HFF-Myc (cell line): ENCODE results near the gene TRIM38.

Experiments
- DNase-seq: peaks from one replicate; pipeline ENCODE4 v3.0.0-alpha.2; 2011; ENCODE audit warnings: low read depth; ENCODE audit errors: extremely low read depth
- H3K4me3 ChIP-seq: replicated peaks from 2 replicates; pipeline ENCODE4 v1.5.1; 2011; ENCODE audit warnings: low read depth, mild to moderate bottlenecking, control low read depth, low read length
- TF ChIP-seq, protein P1 (sequence below): IDR thresholded peaks from 2 replicates; pipeline ENCODE4 v1.5.1; 2012; ENCODE audit warnings: mild to moderate bottlenecking, low read depth, low read length, control low read depth; ENCODE audit errors: missing control alignments

Gene TRIM38

DNA sequence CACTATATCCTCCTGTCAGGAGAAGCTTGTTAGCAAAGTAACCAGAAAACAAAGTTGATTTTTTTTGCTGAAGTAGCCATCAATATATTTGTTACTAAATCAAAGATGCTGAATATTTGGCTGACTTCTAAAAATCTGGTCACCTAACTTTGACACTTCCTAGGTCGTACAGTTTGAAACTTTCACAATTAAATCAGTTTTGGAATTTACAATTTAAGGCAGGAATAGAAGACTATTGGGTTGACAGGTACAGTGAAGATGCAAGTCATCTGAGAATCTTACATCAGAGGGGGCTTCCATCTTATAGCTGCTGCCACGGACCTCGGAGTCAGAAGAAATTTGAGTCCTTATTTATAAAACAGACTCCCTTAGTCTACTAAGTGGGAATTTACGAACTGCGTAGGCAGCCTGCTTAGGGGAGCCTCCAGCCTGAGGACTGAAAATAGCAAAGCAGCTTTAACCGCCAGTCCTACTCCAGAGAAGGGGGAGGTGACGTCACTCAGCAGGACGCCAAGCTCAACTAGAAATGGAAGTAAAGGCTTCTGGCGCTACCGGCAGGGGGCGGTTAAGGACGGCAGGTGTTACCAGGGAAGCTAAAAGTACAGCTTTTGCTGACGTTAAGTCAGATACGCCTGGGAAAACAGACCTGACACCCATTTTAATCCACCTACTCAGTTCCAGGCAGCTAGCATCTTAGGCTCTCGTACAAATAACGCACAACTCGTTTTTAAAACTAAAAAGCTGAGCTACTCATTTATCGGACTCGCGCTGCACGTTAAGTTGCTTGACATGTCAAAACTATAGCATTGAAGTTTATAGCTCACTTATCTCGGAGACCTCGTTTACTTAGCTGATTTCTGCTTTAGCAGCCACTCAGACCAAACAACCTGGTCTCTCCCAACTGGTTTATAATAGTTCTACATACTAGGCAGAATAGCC, 63.6 kb downstream of the TRIM38 start:
- TF ChIP-seq, protein P1, sequence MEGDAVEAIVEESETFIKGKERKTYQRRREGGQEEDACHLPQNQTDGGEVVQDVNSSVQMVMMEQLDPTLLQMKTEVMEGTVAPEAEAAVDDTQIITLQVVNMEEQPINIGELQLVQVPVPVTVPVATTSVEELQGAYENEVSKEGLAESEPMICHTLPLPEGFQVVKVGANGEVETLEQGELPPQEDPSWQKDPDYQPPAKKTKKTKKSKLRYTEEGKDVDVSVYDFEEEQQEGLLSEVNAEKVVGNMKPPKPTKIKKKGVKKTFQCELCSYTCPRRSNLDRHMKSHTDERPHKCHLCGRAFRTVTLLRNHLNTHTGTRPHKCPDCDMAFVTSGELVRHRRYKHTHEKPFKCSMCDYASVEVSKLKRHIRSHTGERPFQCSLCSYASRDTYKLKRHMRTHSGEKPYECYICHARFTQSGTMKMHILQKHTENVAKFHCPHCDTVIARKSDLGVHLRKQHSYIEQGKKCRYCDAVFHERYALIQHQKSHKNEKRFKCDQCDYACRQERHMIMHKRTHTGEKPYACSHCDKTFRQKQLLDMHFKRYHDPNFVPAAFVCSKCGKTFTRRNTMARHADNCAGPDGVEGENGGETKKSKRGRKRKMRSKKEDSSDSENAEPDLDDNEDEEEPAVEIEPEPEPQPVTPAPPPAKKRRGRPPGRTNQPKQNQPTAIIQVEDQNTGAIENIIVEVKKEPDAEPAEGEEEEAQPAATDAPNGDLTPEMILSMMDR: peak; percentile 91
- peak overlapping the region; percentile 59 for H3K4me3 ChIP-seq
- peak; percentile 91 for DNase-seq

DNA sequence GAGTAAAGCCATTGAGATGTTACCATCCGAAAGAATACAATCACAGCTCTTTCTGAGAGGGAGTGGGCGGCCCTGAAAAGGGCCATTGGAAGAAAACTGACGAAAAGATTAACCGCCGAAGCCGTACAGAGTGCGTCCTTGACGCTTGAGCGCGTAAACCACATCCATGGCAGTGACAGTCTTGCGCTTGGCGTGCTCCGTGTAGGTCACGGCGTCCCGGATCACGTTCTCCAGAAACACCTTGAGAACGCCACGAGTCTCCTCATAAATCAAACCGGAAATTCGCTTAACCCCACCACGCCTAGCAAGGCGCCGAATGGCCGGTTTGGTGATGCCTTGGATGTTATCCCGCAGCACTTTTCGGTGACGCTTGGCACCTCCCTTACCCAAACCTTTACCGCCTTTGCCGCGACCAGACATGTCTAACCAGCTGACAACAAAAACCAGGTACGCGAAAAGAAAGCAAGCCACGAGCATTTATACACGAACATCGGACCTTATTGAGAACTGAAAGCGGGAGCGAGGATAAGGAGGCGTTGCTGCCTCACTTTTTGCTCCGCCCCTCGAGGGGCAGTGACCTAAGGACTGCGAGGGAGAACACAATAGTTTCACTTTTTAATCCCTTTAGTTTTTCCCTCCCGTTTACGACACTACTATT, 64.4 kb downstream of the TRIM38 start:
- H3K4me3 ChIP-seq: peak overlapping the region; percentile 59
- TF ChIP-seq, protein P1: no peak
- DNase-seq: peak; percentile 99

DNA sequence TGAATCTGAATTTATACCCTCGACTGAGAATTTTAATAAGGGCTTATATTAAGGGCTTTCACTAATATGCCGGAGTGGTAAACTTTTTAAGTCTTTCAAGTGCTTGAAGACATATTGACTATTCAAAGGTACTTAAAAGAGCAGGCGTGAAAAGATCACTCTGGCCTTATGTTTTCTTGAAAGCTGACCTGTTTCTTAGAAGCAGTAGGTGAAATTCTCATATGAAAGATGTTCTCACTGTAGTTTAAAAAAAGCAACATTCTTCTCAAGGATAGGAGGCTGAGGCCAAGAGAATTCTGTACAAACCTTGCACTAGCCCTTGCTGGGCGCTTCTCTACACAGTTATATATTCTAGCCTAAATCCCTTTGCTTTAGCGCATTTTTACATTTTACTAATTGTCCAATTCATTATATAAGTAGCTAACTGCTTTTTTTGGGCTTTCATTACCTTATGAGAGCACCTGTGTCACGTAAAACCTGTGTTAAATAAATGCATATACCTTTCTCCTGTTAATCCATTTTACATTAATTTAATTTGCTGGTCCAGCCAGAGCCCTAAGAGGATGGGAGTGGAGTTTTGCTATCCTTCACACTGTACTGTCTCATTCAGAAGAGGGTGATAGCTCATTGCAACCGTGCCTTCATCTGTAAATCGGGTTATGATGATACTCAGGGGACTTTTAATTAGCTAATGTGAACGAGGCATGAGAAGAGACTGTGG, 65.0 kb downstream of the TRIM38 start:
- TF ChIP-seq, protein P1: no peak
- DNase-seq: no peak
- peak overlapping the region; percentile 59 for H3K4me3 ChIP-seq

DNA sequence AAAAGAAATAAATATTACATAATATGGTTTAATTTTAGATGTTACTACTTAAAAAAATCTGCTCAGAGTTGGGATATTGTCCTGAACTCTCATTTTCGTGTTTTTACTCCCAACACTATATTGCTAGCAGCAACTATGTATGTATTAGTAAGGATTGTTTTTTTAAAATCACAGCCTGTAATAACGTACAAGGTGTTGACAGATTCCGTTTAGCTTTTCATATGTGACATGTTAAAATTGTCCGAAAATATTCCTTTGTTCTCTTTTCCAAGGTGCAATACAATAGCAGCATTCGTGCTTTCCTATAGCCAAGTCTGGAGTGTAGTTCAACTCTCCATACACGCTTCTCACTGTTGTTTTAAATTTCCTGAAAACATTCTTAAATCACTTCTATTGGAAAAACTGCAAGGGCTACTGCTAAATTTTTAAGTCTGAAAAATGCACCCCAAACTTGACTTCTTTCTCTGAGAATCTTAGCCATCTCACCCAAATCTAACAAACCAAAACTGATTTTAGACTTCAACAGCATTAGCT, 65.7 kb downstream of the TRIM38 start:
- no peak overlapping the region for H3K4me3 ChIP-seq
- no peak for DNase-seq
- TF ChIP-seq, protein P1: no peak

DNA sequence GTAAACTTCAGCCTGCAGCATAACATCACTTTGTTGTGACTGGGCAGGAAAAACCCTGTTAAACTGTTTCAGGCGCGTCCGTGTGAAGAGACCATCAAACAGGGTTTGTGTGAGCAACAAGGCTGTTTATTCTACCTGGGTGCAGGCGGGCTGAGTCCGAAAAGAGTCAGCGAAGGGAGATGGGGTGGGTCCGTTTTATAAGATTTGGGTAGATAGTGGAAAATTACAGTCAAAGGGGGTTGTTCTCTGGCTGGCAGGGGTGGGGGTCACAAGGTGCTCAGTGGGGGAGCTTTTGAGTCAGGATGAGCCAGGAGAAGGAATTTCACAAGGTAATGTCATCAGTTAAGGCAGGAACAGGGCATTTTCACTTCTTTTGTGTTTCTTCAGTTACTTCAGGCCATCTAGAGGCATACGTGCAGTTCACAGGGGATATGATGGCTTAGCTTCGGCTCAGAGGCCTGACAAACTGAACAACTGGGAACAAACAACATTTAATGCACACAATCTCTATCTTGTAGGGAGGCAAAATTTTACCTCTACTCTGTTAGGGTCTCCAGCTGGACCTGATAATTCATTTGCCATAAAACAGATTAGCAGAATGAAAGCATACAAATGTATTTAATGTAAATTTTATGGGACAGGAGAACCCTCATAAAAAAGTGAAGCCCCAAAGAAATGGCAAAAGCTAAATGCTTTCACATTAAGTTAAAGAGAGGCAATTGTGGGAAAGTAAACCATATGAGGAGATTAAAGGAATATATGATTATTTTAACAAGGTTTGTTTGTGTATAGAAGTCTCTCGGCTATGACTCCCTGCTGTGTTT, 66.4 kb downstream of the TRIM38 start:
- no peak for DNase-seq
- no peak overlapping the region for H3K4me3 ChIP-seq
- TF ChIP-seq, protein P1: no peak

DNA sequence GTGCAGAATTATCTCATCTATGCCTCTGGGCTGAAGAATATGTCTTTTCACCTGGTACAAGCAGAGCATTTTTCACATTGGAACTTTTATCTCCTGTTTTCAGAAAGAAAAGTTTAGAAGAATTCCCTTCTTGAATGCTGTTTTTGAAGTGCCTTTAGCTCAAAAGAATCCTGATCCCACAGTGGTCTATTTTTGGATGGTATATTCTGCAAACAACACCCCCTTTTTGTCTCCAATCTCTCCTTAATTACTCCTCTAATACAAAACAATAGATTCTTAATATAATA, 66.9 kb downstream of the TRIM38 start:
- no peak overlapping the region for H3K4me3 ChIP-seq
- TF ChIP-seq, protein P1: no peak
- no peak for DNase-seq
